Kidney (tissue), 14 donors: ENCODE data around the gene HSD17B12. TPM values are rescaled to one million over a fixed set of nuclear protein-coding genes. Genes with fewer than 3 reads are reported as not detected.

Experiments used
- DNase-seq, 5 donors: peaks; one replicate each; pipeline ENCODE4 v3.0.0-alpha.2; 2013 to 2020
- FAIRE-seq: peaks from 2 replicates; lab custom pipeline; 2012; peaks lifted over from hg19 to GRCh38; lab: Jason Lieb, UNC
- H3K27ac ChIP-seq, 2 donors: one replicate each; pipeline ENCODE4 v1.7.0; 2013; ENCODE audit warnings: low read depth in 2 of 2, low read length in 2 of 2, inconsistent platforms in 1 of 2
- H3K27me3 ChIP-seq: one replicate; pipeline ENCODE4 v1.7.1; 2013; ENCODE audit warnings: low read length, inconsistent platforms; ENCODE audit not compliant: control insufficient read depth, insufficient read depth
- H3K36me3 ChIP-seq, 3 donors: one replicate each; pipeline versions ENCODE4 v1.7.0 to v1.7.1; 2013; ENCODE audit warnings: low read length in 3 of 3, control low read depth in 1 of 3, inconsistent platforms in 1 of 3; ENCODE audit not compliant: insufficient read depth in 3 of 3, control insufficient read depth in 2 of 3
- H3K4me1 ChIP-seq, 3 donors: one replicate each; pipeline versions ENCODE4 v1.7.0 to v1.7.1; 2013; ENCODE audit warnings: low read length in 3 of 3, inconsistent platforms in 1 of 3, low read depth in 1 of 3; ENCODE audit not compliant: control insufficient read depth in 2 of 3, insufficient read depth in 2 of 3
- H3K4me3 ChIP-seq, 3 donors: one replicate each; pipeline versions ENCODE4 v1.7.0 to v1.8.1; 2013; ENCODE audit warnings: low read length in 3 of 3, control low read depth in 1 of 3, inconsistent platforms in 1 of 3
- H3K9ac ChIP-seq, 3 donors: one replicate each; pipeline versions ENCODE4 v1.7.0 to v1.7.1; 2013; ENCODE audit warnings: low read length in 3 of 3, control low read depth in 1 of 3, inconsistent platforms in 1 of 3
- H3K9me3 ChIP-seq, 3 donors: one replicate each; pipeline versions ENCODE4 v1.7.0 to v1.7.1; 2013; ENCODE audit warnings: low read length in 3 of 3, control low read depth in 1 of 3, inconsistent platforms in 1 of 3; ENCODE audit not compliant: control insufficient read depth in 2 of 3, insufficient read depth in 1 of 3
- intact Hi-C: fragments of 100-400 bp; cut with DNase I; formaldehyde crosslinking; loops from one replicate; pipeline ENCODE4 v1.11.1; 2022
- polyA plus RNA-seq: library from polyadenylated mRNA; stranded (reverse); fragments of 350-450 nt; fragmentation: Illumina TruSeq; extraction: RNeasy Lipid Tissue Mini Kit (QIAGEN cat#74804); gene quantifications from one replicate; pipeline ENCODE4 v1.2.3, GENCODE V29; 2014; ENCODE audit warnings: low read depth, low replicate concordance; ENCODE audit not compliant: insufficient read depth
- total RNA-seq: library from RNA; stranded (reverse); fragmentation: NEBNext Ultra II Directional; extraction: Animal tissue kit (Norgen Biotek cat#: 25700); gene quantifications from one replicate; pipeline ENCODE4 v1.2.1, GENCODE V29; 2021
- TF ChIP-seq, protein P1 (sequence below): IDR thresholded peaks from 3 replicates; pipeline ENCODE4 v1.5.1; 2012; ENCODE audit warnings: mild to moderate bottlenecking, moderate library complexity, borderline replicate concordance; ENCODE audit not compliant: insufficient read depth; ENCODE audit errors: extremely low read depth
- donor health status: control.
- donor health status: control.
- donor health status: control.
- donor health status: control.
- donor health status: control.
- donor health status: DM: yes; HTN: yes; CAD: no.
- donor health status: Normal renal cell carcinoma (clear cell type).

Gene HSD17B12
- total and polyA plus RNA-seq, 2 donors from 2014 or later, result 76.9 to 100 TPM

DNA sequence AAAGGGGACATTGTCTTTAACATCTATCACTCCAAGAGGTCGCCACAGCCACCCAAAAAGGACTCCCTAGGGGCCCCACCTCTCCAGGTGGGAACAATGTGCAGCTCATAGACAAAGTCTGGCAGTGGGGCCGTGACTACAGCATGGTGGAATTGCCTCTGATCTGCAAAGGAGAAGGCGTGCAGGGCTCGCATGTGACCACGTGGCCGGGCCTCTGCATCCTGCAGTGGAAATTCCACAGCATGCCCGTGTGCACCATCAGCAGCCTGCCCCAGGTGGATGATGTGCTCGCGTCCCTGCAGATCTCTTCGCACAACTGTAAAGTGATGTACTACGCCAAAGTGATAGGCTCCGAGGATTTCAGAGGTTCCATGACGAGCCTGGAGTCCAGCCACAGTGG lies 218.6 kb downstream of the HSD17B12 start:
- FAIRE-seq (no peak), DNase-seq (peak in 1 of 5 donors; percentile 52)
- Histone ChIP-seq H3K9me3 (no peaks in the 10 kb centered on the region), H3K4me1 (no peaks in the 10 kb centered on the region), H3K27me3 (no peaks in the 10 kb centered on the region), H3K36me3 (peaks cover 3 to 50% (median 27%) of the 10 kb centered on the region in 3 donors), H3K4me3 (no peak overlapping the region), H3K27ac (no peak overlapping the region), H3K9ac (no peak overlapping the region)
- intact Hi-C loops, result no loop called here
- TF ChIP-seq, protein P1, sequence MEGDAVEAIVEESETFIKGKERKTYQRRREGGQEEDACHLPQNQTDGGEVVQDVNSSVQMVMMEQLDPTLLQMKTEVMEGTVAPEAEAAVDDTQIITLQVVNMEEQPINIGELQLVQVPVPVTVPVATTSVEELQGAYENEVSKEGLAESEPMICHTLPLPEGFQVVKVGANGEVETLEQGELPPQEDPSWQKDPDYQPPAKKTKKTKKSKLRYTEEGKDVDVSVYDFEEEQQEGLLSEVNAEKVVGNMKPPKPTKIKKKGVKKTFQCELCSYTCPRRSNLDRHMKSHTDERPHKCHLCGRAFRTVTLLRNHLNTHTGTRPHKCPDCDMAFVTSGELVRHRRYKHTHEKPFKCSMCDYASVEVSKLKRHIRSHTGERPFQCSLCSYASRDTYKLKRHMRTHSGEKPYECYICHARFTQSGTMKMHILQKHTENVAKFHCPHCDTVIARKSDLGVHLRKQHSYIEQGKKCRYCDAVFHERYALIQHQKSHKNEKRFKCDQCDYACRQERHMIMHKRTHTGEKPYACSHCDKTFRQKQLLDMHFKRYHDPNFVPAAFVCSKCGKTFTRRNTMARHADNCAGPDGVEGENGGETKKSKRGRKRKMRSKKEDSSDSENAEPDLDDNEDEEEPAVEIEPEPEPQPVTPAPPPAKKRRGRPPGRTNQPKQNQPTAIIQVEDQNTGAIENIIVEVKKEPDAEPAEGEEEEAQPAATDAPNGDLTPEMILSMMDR, result no peak

DNA sequence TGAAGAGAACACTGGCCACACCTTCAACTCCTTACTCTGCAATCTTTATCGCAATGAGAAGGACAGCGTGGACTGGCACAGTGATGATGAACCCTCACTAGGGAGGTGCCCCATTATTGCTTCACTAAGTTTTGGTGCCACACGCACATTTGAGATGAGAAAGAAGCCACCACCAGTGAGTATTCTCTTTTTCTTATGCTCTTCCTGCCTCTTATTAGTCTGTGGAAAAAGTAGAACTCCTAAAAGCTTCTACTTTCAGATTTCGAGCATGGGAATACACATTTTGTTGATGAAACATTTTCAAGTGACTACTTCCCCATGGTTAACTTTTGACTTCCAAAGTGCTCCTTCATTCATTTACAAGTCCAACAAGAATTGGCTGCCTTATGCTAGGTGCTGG lies 221.0 kb downstream of the HSD17B12 start:
- Histone ChIP-seq H3K4me1 (peaks cover 3 to 6% (median 4%) of the 10 kb centered on the region in 3 donors), H3K36me3 (peaks cover 8 to 45% (median 27%) of the 10 kb centered on the region in 3 donors), H3K27ac (no peak overlapping the region), H3K4me3 (no peak overlapping the region), H3K9me3 (no peaks in the 10 kb centered on the region), H3K27me3 (no peaks in the 10 kb centered on the region), H3K9ac (no peak overlapping the region)
- intact Hi-C loops, result no loop called here
- TF ChIP-seq, protein P1, result no peak
- DNase-seq (no peak), FAIRE-seq (no peak)

GRCh38 chr11:43903078-43903477 lies 222.5 kb downstream of the HSD17B12 start:
- intact Hi-C loops, result no loop called here
- no peaks in the 10 kb centered on the region for H3K27me3 ChIP-seq
- H3K4me3 ChIP-seq, result no peak overlapping the region
- H3K36me3 ChIP-seq, result peaks cover 5 to 36% (median 19%) of the 10 kb centered on the region in 3 donors
- no peak overlapping the region for H3K27ac ChIP-seq
- H3K9me3 ChIP-seq, result no peaks in the 10 kb centered on the region
- H3K9ac ChIP-seq, result no peak overlapping the region
- FAIRE-seq (no peak), DNase-seq (no peak)
- H3K4me1 ChIP-seq, result peaks cover 3 to 6% (median 4%) of the 10 kb centered on the region in 3 donors
- TF ChIP-seq, protein P1, result no peak

- H3K36me3 ChIP-seq, result peaks cover 5 to 27% (median 16%) of the 10 kb centered on the region in 3 donors
- no peak overlapping the region for H3K9ac ChIP-seq
- DNase-seq (no peak), FAIRE-seq (no peak)
- no peaks in the 10 kb centered on the region for H3K9me3 ChIP-seq
- peaks cover 3 to 6% (median 4%) of the 10 kb centered on the region in 3 donors for H3K4me1 ChIP-seq
- no peak overlapping the region for H3K4me3 ChIP-seq
- TF ChIP-seq, protein P1, result no peak
- H3K27ac ChIP-seq, result no peak overlapping the region
- intact Hi-C loops, result no loop called here
- no peaks in the 10 kb centered on the region for H3K27me3 ChIP-seq
These were observed 223.4 kb downstream of the HSD17B12 start for GRCh38 chr11:43903969-43904368.
